H9 (cell line): ENCODE data around the gene H2BW2. TPM values are rescaled to one million over a fixed set of nuclear protein-coding genes. Genes with fewer than 3 reads are reported as not detected.
"Not testable (repeated sequence)": the region's sequence is repeated elsewhere in the genome, so short reads cannot be mapped to it uniquely, and the experiment has no call there.

ENCODE experiments used
- DNase-seq: peaks from one replicate; pipeline ENCODE4 v3.0.0-alpha.2; 2017
- H2AFZ ChIP-seq: one replicate; pipeline ENCODE4 v1.6.1; 2013; ENCODE audit warnings: mild to moderate bottlenecking, low read length, control low read depth, moderate library complexity
- H2AK5ac ChIP-seq: 2 replicates; pipeline ENCODE4 v1.6.1; 2013; ENCODE audit warnings: low read length, control low read depth, mixed read lengths; ENCODE audit not compliant: insufficient read length
- H2BK120ac ChIP-seq: one replicate; pipeline ENCODE4 v1.6.1; 2013; ENCODE audit warnings: low read depth, mild to moderate bottlenecking, low read length, control low read depth, inconsistent platforms; ENCODE audit not compliant: poor library complexity, severe bottlenecking
- H2BK12ac ChIP-seq: 2 replicates; pipeline ENCODE4 v1.6.1; 2013; ENCODE audit warnings: low read length, control low read depth, mixed read lengths, low read depth; ENCODE audit not compliant: insufficient read length
- H2BK15ac ChIP-seq: 2 replicates; pipeline ENCODE4 v1.6.1; 2013; ENCODE audit warnings: low read depth, low read length, control low read depth
- H2BK20ac ChIP-seq: one replicate; pipeline ENCODE4 v1.6.1; 2013; ENCODE audit warnings: low read depth, mild to moderate bottlenecking, low read length, control low read depth, inconsistent platforms; ENCODE audit not compliant: poor library complexity, severe bottlenecking
- H2BK5ac ChIP-seq: 2 replicates; pipeline ENCODE4 v1.6.1; 2013; ENCODE audit warnings: low read length, control low read depth, mixed read lengths; ENCODE audit not compliant: insufficient read length
- H3K14ac ChIP-seq: 2 replicates; pipeline ENCODE4 v1.6.1; 2013; ENCODE audit warnings: low read length, control low read depth; ENCODE audit not compliant: insufficient read depth
- H3K18ac ChIP-seq: 2 replicates; pipeline ENCODE4 v1.6.1; 2013; ENCODE audit warnings: low read depth, mild to moderate bottlenecking, mixed read lengths, low read length, control low read depth; ENCODE audit not compliant: insufficient read length
- H3K23ac ChIP-seq: 2 replicates; pipeline ENCODE4 v1.6.1; 2013; ENCODE audit warnings: low read length, control low read depth, mixed read lengths, low read depth; ENCODE audit not compliant: insufficient read length
- H3K23me2 ChIP-seq: 2 replicates; pipeline ENCODE4 v1.6.1; 2013; ENCODE audit warnings: low read depth, mild to moderate bottlenecking, mixed read lengths, low read length, control low read depth; ENCODE audit not compliant: insufficient read length, poor library complexity, severe bottlenecking
- H3K27ac ChIP-seq: 2 replicates; pipeline ENCODE4 v1.5.1; 2013; ENCODE audit warnings: low read length, control low read depth, mixed read lengths, low read depth; ENCODE audit not compliant: insufficient read length
- H3K27me3 ChIP-seq: 2 replicates; pipeline ENCODE4 v1.6.1; 2013; ENCODE audit warnings: low read length, control low read depth, inconsistent platforms; ENCODE audit not compliant: insufficient read depth
- H3K4ac ChIP-seq: 2 replicates; pipeline ENCODE4 v1.6.1; 2013; ENCODE audit warnings: low read depth, mild to moderate bottlenecking, control low read depth, inconsistent platforms, low read length, moderate library complexity
- H3K4me1 ChIP-seq: 2 replicates; pipeline ENCODE4 v1.6.1; 2013; ENCODE audit warnings: low read length, control low read depth, inconsistent platforms; ENCODE audit not compliant: insufficient read depth
- H3K4me2 ChIP-seq: 2 replicates; pipeline ENCODE4 v1.6.1; 2013; ENCODE audit warnings: low read length, control low read depth, mixed read lengths; ENCODE audit not compliant: insufficient read length, insufficient read depth
- H3K56ac ChIP-seq: 2 replicates; pipeline ENCODE4 v1.6.1; 2013; ENCODE audit warnings: low read depth, mild to moderate bottlenecking, mixed read lengths, low read length, control low read depth; ENCODE audit not compliant: insufficient read length
- H3K79me1 ChIP-seq: 2 replicates; pipeline ENCODE4 v1.6.1; 2013; ENCODE audit warnings: low read depth, mild to moderate bottlenecking, moderate library complexity, low read length, control low read depth, inconsistent platforms; ENCODE audit not compliant: insufficient read depth, poor library complexity, severe bottlenecking
- H3K79me2 ChIP-seq: 2 replicates; pipeline ENCODE4 v1.6.1; 2013; ENCODE audit warnings: low read length, control low read depth, inconsistent platforms; ENCODE audit not compliant: insufficient read depth
- H3K9ac ChIP-seq: 2 replicates; pipeline ENCODE4 v1.6.1; 2013; ENCODE audit warnings: low read length, control low read depth, mixed read lengths; ENCODE audit not compliant: insufficient read length; ENCODE audit errors: extremely low read depth
- H3K9me3 ChIP-seq: one replicate; pipeline ENCODE4 v1.6.1; 2013; ENCODE audit warnings: low read depth, low read length, inconsistent platforms; ENCODE audit not compliant: control insufficient read depth
- H3T11ph ChIP-seq: one replicate; pipeline ENCODE4 v1.6.1; 2013; ENCODE audit warnings: mild to moderate bottlenecking, low read length, control low read depth, inconsistent platforms
- H4K20me1 ChIP-seq: one replicate; pipeline ENCODE4 v1.6.1; 2013; ENCODE audit not compliant: control insufficient read depth, insufficient read length, insufficient read depth
- H4K5ac ChIP-seq: 2 replicates; pipeline ENCODE4 v1.6.1; 2013; ENCODE audit warnings: low read depth, mild to moderate bottlenecking, mixed read lengths, low read length, control low read depth; ENCODE audit not compliant: insufficient read length
- H4K8ac ChIP-seq: replicated peaks from 2 replicates; pipeline ENCODE4 v1.6.1; 2013; ENCODE audit warnings: low read length, control low read depth, mixed read lengths, low read depth; ENCODE audit not compliant: insufficient read length
- H4K91ac ChIP-seq: 2 replicates; pipeline ENCODE4 v1.6.1; 2013; ENCODE audit warnings: low read depth, mild to moderate bottlenecking, moderate library complexity, mixed read lengths, low read length, control low read depth; ENCODE audit not compliant: insufficient read length
- H3K27ac Mint-ChIP-seq, 3 experiments: 2 replicates in 2 of 3; 3 replicates in 1 of 3; pipeline ENCODE4 v1.8.0; 2020 to 2021; ENCODE audit warnings: mixed read lengths in 3 of 3, mild to moderate bottlenecking in 1 of 3, moderate library complexity in 1 of 3
- H3K27me3 Mint-ChIP-seq: 2 replicates; pipeline ENCODE4 v1.8.0; 2021; ENCODE audit warnings: low read depth, mild to moderate bottlenecking, moderate library complexity, mixed read lengths
- H3K36me3 Mint-ChIP-seq, 3 experiments: 2 replicates in 2 of 3; 3 replicates in 1 of 3; pipeline ENCODE4 v1.8.0; 2020 to 2021; ENCODE audit warnings: low read depth in 3 of 3, mixed read lengths in 3 of 3; ENCODE audit not compliant: insufficient read depth in 1 of 3
- H3K4me1 Mint-ChIP-seq, 2 experiments: 2 replicates each; pipeline ENCODE4 v1.8.0; 2020; ENCODE audit warnings: mixed read lengths in 2 of 2
- H3K4me3 Mint-ChIP-seq, 2 experiments: 2 replicates in 1 of 2; 3 replicates in 1 of 2; pipeline ENCODE4 v1.8.0; 2020 to 2021; ENCODE audit warnings: mild to moderate bottlenecking in 2 of 2, mixed read lengths in 2 of 2, moderate library complexity in 1 of 2
- H3K9me3 Mint-ChIP-seq, 2 experiments: 2 replicates in 1 of 2; 3 replicates in 1 of 2; pipeline ENCODE4 v1.8.0; 2020; ENCODE audit warnings: mild to moderate bottlenecking in 2 of 2, mixed read lengths in 2 of 2, moderate library complexity in 1 of 2
- WGBS: extraction: QIAGEN DNeasy Blood & Tissue Kit; methylation state at CpG from one replicate; pipeline ENCODE4 v1.1.7; 2013; ENCODE audit warnings: missing lambda C conversion rate, low lambda C conversion rate, mixed read lengths; ENCODE audit not compliant: insufficient read length; ENCODE audit errors: extremely low coverage; 5-methylcytosine and 5-hydroxymethylcytosine counted together
- total RNA-seq: library from RNA; stranded (reverse); gene quantifications from 2 replicates; pipeline ENCODE4 v1.2.1, GENCODE V29; 2021
- TF ChIP-seq, protein P1 (sequence below): fragments of 200-600 bp; sonication (generic); conservative IDR thresholded peaks from 3 replicates; pipeline ENCODE4 v1.8.0; 2021; ENCODE audit warnings: antibody characterized with exemption, mild to moderate bottlenecking

The H2BW2 gene
- total RNA-seq, 1 experiment from 2014 or later = not detected

DNA sequence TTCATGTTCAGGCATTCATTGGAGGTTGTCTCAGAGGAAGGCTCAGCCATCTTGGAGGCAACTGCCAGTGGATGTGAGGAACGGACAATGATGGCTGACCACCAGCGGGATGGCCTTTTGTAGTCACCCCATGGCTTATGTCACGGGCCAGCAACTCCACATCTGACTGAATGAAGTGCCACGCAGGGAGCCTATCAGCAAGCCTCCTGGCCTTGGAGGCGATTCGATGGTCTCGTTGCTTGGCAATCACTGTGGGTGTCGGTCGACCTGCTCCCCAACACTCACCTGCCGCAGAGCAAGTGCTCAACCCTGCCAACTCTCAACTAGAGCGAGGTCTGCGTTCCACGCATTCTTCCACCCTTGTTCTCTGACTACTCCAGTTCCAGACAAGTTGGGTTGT lies 7.4 kb downstream of the H2BW2 start:
- no peak overlapping the region for H3K27ac Mint-ChIP-seq
- Histone ChIP-seq H2BK15ac (no peak overlapping the region), H3K27me3 (no peaks in the 10 kb centered on the region), H3K18ac (no peak overlapping the region), H4K5ac (no peak overlapping the region), H2BK120ac (no peak overlapping the region), H3K79me1 (no peaks in the 10 kb centered on the region), H3K27ac (no peak overlapping the region), H3K23ac (no peak overlapping the region), H4K91ac (no peak overlapping the region), H2BK12ac (no peak overlapping the region), H3K14ac (no peak overlapping the region), H3K56ac (no peak overlapping the region), H3K9me3 (no peaks in the 10 kb centered on the region), H2AK5ac (no peak overlapping the region), H2BK5ac (no peak overlapping the region), H3K79me2 (no peaks in the 10 kb centered on the region), H3K4ac (no peak overlapping the region), H3K23me2 (no peaks in the 10 kb centered on the region), H4K20me1 (no peaks in the 10 kb centered on the region), H3T11ph (no peak overlapping the region), H2BK20ac (no peak overlapping the region), H4K8ac (no peak overlapping the region), H2AFZ (no peak overlapping the region), H3K4me2 (no peak overlapping the region), H3K4me1 (no peaks in the 10 kb centered on the region; the same call in 1 of the 2 replicates), H3K9ac (no peak overlapping the region)
- no peak for DNase-seq
- H3K4me3 Mint-ChIP-seq = no peak overlapping the region
- no CpG with 5 or more reads among the region's 13 CpGs for WGBS
- peaks cover 5 to 8% of the 10 kb centered on the region in 2 experiments for H3K4me1 Mint-ChIP-seq
- TF ChIP-seq, protein P1, sequence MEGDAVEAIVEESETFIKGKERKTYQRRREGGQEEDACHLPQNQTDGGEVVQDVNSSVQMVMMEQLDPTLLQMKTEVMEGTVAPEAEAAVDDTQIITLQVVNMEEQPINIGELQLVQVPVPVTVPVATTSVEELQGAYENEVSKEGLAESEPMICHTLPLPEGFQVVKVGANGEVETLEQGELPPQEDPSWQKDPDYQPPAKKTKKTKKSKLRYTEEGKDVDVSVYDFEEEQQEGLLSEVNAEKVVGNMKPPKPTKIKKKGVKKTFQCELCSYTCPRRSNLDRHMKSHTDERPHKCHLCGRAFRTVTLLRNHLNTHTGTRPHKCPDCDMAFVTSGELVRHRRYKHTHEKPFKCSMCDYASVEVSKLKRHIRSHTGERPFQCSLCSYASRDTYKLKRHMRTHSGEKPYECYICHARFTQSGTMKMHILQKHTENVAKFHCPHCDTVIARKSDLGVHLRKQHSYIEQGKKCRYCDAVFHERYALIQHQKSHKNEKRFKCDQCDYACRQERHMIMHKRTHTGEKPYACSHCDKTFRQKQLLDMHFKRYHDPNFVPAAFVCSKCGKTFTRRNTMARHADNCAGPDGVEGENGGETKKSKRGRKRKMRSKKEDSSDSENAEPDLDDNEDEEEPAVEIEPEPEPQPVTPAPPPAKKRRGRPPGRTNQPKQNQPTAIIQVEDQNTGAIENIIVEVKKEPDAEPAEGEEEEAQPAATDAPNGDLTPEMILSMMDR = no peak
- H3K27me3 Mint-ChIP-seq = peaks cover 5% of the 10 kb centered on the region
- no peaks in the 10 kb centered on the region; a peak in 1 of 7 replicates for H3K36me3 Mint-ChIP-seq
- H3K9me3 Mint-ChIP-seq = peaks cover 0 to 62% of the 10 kb centered on the region in 2 experiments; a peak in 2 of 5 replicates

- H3K36me3 Mint-ChIP-seq, H3K4me2 ChIP-seq, H2BK120ac ChIP-seq, H3T11ph ChIP-seq, H4K5ac ChIP-seq, H3K27ac Mint-ChIP-seq, H3K4me1 Mint-ChIP-seq, H4K91ac ChIP-seq, H3K56ac ChIP-seq, H2BK15ac ChIP-seq, H3K27me3 Mint-ChIP-seq, H3K4ac ChIP-seq, H4K20me1 ChIP-seq, H3K79me2 ChIP-seq, H2AFZ ChIP-seq, H3K18ac ChIP-seq, H3K9ac ChIP-seq, H2BK5ac ChIP-seq, H2BK20ac ChIP-seq, DNase-seq, H3K23ac ChIP-seq, H3K9me3 ChIP-seq, H3K27me3 ChIP-seq, H3K23me2 ChIP-seq, H3K9me3 Mint-ChIP-seq, H3K4me3 Mint-ChIP-seq, H3K14ac ChIP-seq, H3K79me1 ChIP-seq, H2BK12ac ChIP-seq, H3K27ac ChIP-seq, H4K8ac ChIP-seq, H3K4me1 ChIP-seq, H2AK5ac ChIP-seq: not testable (repeated sequence)
- WGBS = no CpG with 5 or more reads among the region's 13 CpGs
Observed at GRCh38 chrX:104054956-104055355, 15.2 kb downstream of the H2BW2 start.
